ENCODE data around the gene PLEKHN1. TPM values are rescaled to one million over a fixed set of nuclear protein-coding genes. Genes with fewer than 3 reads are reported as not detected.
A peak's percentile ranks its signal among the peaks of the same experiment; 100 is the strongest.
"Not testable (repeated sequence)": the region's sequence is repeated elsewhere in the genome, so short reads cannot be mapped to it uniquely, and the experiment has no call there.

Gene PLEKHN1
- total RNA-seq, 1 donor = 0.54 TPM

- DNase-seq (ENCODE audit: low read depth) = no peak
- H3K4me3 ChIP-seq (ENCODE audit: low read depth, low read length) = no peak overlapping the region
- TF ChIP-seq CTCF (IDR thresholded peaks at IDR 0.05; ENCODE audit: insufficient read depth, low read length) = no peak
Measured at GRCh38 chr1:1011396-1011949, 45.2 kb downstream of the PLEKHN1 start.

- peak overlapping the region; percentile 66 for H3K4me3 ChIP-seq (ENCODE audit: low read depth, low read length)
- not testable (repeated sequence) for DNase-seq (ENCODE audit: low read depth)
Measured at GRCh38 chr1:1012736-1013104, 46.4 kb downstream of the PLEKHN1 start.

GRCh38 chr1:1013105-1013921, 47.0 kb downstream of the PLEKHN1 start, which contains the start of gene ISG15:
ISG15 (plus strand) TSS chr1:1013497; CDS start chr1:1013574, 77 bp downstream.
- peak; percentile 80 for DNase-seq (ENCODE audit: low read depth)
- TF ChIP-seq CTCF (IDR thresholded peaks at IDR 0.05; ENCODE audit: insufficient read depth, low read length) = no peak
- peak within 1 kb of the TSS; percentile 66 for H3K4me3 ChIP-seq (ENCODE audit: low read depth, low read length)

- peak overlapping the region; percentile 66 for H3K4me3 ChIP-seq (ENCODE audit: low read depth, low read length)
- TF ChIP-seq CTCF (IDR thresholded peaks at IDR 0.05; ENCODE audit: insufficient read depth, low read length) = no peak
- DNase-seq (ENCODE audit: low read depth) = no peak
Measured at GRCh38 chr1:1013922-1014648, 47.8 kb downstream of the PLEKHN1 start.

- no peak for DNase-seq (ENCODE audit: low read depth)
- peak; percentile 21 for TF ChIP-seq CTCF (IDR thresholded peaks at IDR 0.05; ENCODE audit: insufficient read depth, low read length)
- H3K4me3 ChIP-seq (ENCODE audit: low read depth, low read length) = no peak overlapping the region
Measured at GRCh38 chr1:1014799-1015681, 48.8 kb downstream of the PLEKHN1 start.

GRCh38 chr1:1017397-1018320, 51.4 kb downstream of the PLEKHN1 start:
- DNase-seq (ENCODE audit: low read depth); H3K4me3 ChIP-seq (ENCODE audit: low read depth, low read length): not testable (repeated sequence)

GRCh38 chr1:1018321-1018685, 52.0 kb downstream of the PLEKHN1 start:
- DNase-seq (ENCODE audit: low read depth); H3K4me3 ChIP-seq (ENCODE audit: low read depth, low read length): not testable (repeated sequence)

Measured in fibroblast of the aortic adventitia (primary cell).